ENCODE results near the gene CYP2B6.

- TF ChIP-seq POLR2AphosphoS5 (IDR thresholded peaks at IDR 0.05) (no peak), CTCF (IDR thresholded peaks at IDR 0.05) (no peak), EP300 (IDR thresholded peaks at IDR 0.05) (no peak)
Measured at GRCh38 chr19:40954573-40954972, 36.5 kb upstream of the CYP2B6 start.

All from gastroesophageal sphincter (tissue), 3 donors.